Esophagus muscularis mucosa (tissue), 4 donors: ENCODE data around the gene UST.

Experiments used
- EP300 ChIP-seq: sonication (generic); formaldehyde crosslinking; IDR thresholded peaks from one replicate; pipeline ENCODE4 v1.6.1; 2017; ENCODE audit warnings: antibody characterized with exemption
- POLR2A ChIP-seq: fragments of 450-650 bp; IDR thresholded peaks from one replicate; pipeline ENCODE4 v1.6.1; 2017; ENCODE audit warnings: antibody characterized with exemption, moderate library complexity, mild to moderate bottlenecking, low read depth
- POLR2AphosphoS5 ChIP-seq, 2 donors: sonication (generic); formaldehyde crosslinking; IDR thresholded peaks; one replicate each; pipeline ENCODE4 v1.6.1; 2017; ENCODE audit warnings: antibody characterized with exemption in 2 of 2
- TF ChIP-seq, protein P1 (sequence below), 3 experiments: fragments of 200-600 bp in 2 of 3; fragments of 450-650 bp in 1 of 3; sonication (generic) in 2 of 3; IDR thresholded peaks; one replicate each; pipeline ENCODE4 v1.5.1; 2017 to 2019; ENCODE audit warnings: antibody characterized with exemption in 3 of 3, mild to moderate bottlenecking in 2 of 3, moderate library complexity in 1 of 3

DNA sequence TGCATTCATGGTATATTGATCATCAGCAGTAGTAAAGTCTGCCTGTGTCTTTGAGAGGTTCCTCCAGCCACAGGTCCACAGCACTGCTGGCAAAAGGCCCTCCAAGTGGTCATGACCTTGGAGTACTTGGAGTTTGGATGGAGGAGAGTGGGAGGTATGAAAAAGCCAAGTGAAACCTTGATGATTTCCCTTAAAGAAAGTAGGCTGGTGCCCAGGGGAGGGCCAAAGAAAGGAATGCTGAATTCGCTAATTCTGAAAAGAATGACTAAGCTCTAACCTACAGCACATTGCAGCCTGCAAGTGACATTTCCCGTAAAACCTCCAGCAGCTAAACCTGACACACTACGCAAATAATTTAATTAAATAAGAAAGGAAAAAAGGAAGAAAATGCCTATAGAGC is 347.3 kb downstream of the UST start:
- TF ChIP-seq POLR2A (no peak), EP300 (no peak), POLR2AphosphoS5 (IDR thresholded peaks at IDR 0.05) (no peak)
- TF ChIP-seq, protein P1, sequence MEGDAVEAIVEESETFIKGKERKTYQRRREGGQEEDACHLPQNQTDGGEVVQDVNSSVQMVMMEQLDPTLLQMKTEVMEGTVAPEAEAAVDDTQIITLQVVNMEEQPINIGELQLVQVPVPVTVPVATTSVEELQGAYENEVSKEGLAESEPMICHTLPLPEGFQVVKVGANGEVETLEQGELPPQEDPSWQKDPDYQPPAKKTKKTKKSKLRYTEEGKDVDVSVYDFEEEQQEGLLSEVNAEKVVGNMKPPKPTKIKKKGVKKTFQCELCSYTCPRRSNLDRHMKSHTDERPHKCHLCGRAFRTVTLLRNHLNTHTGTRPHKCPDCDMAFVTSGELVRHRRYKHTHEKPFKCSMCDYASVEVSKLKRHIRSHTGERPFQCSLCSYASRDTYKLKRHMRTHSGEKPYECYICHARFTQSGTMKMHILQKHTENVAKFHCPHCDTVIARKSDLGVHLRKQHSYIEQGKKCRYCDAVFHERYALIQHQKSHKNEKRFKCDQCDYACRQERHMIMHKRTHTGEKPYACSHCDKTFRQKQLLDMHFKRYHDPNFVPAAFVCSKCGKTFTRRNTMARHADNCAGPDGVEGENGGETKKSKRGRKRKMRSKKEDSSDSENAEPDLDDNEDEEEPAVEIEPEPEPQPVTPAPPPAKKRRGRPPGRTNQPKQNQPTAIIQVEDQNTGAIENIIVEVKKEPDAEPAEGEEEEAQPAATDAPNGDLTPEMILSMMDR (IDR thresholded peaks at IDR 0.05): no peak
